ENCODE results near the gene RAX. TPM values are rescaled to one million over a fixed set of nuclear protein-coding genes. Genes with fewer than 3 reads are reported as not detected.

RAX gene
- total RNA-seq, 1 experiment from 2014 or later, result 0.94 TPM

DNA sequence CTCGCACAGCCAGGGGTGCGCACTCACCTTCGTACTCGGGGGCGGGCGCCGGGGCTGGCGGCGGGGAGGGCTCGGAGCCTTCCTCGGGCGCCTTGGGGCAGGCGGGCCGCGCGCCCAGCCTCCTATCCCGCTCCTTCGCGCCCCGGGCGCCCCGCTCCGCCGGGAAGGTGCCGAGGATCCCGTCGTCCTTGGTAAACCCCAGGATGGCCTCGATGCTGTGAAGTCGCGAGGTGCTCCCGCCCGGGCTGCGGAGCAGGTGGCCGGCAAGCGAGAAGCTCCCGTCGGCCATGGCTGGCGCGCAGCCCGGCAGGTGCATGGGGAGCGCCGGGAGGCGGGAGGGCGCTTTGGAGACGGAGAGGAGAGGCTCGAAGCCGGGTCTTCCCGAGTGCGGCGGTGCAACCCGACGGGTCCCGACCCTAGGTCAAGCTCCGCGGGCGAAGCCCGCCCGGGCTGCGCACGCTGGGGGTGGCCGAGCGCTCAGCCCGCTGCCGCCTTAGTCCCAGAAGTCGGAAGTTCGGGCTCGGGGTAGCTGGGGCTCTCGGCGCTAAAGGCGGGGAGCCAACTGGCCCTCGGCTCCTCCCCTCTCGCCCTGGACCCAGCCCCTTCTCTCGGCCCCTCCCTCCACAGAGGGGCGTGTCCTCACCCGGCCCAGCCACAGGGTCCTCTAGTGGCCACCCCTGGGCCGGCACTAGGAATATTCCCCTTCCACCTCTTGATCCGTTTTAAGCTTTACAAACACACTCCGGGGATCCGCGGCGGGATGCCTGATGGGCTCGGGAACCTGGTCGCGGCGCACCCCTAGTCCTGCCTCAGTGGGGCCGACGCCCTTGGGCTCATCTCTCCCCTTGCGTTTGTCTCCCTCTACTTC is at the start of gene RAX (continued):
- TF ChIP-seq, protein P1, sequence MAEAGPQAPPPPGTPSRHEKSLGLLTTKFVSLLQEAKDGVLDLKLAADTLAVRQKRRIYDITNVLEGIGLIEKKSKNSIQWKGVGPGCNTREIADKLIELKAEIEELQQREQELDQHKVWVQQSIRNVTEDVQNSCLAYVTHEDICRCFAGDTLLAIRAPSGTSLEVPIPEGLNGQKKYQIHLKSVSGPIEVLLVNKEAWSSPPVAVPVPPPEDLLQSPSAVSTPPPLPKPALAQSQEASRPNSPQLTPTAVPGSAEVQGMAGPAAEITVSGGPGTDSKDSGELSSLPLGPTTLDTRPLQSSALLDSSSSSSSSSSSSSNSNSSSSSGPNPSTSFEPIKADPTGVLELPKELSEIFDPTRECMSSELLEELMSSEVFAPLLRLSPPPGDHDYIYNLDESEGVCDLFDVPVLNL (CRISPR knock-in tag; IDR thresholded peaks at IDR 0.05; ENCODE audit: borderline replicate concordance, low read depth), result peak; percentile 90
- TF ChIP-seq, protein P2, sequence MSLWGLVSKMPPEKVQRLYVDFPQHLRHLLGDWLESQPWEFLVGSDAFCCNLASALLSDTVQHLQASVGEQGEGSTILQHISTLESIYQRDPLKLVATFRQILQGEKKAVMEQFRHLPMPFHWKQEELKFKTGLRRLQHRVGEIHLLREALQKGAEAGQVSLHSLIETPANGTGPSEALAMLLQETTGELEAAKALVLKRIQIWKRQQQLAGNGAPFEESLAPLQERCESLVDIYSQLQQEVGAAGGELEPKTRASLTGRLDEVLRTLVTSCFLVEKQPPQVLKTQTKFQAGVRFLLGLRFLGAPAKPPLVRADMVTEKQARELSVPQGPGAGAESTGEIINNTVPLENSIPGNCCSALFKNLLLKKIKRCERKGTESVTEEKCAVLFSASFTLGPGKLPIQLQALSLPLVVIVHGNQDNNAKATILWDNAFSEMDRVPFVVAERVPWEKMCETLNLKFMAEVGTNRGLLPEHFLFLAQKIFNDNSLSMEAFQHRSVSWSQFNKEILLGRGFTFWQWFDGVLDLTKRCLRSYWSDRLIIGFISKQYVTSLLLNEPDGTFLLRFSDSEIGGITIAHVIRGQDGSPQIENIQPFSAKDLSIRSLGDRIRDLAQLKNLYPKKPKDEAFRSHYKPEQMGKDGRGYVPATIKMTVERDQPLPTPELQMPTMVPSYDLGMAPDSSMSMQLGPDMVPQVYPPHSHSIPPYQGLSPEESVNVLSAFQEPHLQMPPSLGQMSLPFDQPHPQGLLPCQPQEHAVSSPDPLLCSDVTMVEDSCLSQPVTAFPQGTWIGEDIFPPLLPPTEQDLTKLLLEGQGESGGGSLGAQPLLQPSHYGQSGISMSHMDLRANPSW (CRISPR knock-in tag; conservative IDR thresholded peaks at IDR 0.05; ENCODE audit: low read depth), result no peak
- TF ChIP-seq NR1H2 (CRISPR knock-in tag; IDR thresholded peaks at IDR 0.05), result peak; percentile 92
- TF ChIP-seq, protein P3, sequence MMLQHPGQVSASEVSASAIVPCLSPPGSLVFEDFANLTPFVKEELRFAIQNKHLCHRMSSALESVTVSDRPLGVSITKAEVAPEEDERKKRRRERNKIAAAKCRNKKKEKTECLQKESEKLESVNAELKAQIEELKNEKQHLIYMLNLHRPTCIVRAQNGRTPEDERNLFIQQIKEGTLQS (CRISPR knock-in tag; conservative IDR thresholded peaks at IDR 0.05), result peak; percentile 93
- peak; percentile 98 for TF ChIP-seq CREB1 (CRISPR knock-in tag; IDR thresholded peaks at IDR 0.05)
- TF ChIP-seq MYBL2 (CRISPR knock-in tag; IDR thresholded peaks at IDR 0.05), result peak; percentile 96
- TF ChIP-seq EMX1 (CRISPR knock-in tag; IDR thresholded peaks at IDR 0.05), result no peak
- TF ChIP-seq JUN (CRISPR knock-in tag; IDR thresholded peaks at IDR 0.05), result peak; percentile 95
- TF ChIP-seq ZNF671 (CRISPR knock-in tag; IDR thresholded peaks at IDR 0.05), result no peak
- TF ChIP-seq, protein P4, sequence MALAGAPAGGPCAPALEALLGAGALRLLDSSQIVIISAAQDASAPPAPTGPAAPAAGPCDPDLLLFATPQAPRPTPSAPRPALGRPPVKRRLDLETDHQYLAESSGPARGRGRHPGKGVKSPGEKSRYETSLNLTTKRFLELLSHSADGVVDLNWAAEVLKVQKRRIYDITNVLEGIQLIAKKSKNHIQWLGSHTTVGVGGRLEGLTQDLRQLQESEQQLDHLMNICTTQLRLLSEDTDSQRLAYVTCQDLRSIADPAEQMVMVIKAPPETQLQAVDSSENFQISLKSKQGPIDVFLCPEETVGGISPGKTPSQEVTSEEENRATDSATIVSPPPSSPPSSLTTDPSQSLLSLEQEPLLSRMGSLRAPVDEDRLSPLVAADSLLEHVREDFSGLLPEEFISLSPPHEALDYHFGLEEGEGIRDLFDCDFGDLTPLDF (CRISPR knock-in tag; IDR thresholded peaks at IDR 0.05), result peak; percentile 96
- TF ChIP-seq, protein P5, sequence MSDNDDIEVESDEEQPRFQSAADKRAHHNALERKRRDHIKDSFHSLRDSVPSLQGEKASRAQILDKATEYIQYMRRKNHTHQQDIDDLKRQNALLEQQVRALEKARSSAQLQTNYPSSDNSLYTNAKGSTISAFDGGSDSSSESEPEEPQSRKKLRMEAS (CRISPR knock-in tag; IDR thresholded peaks at IDR 0.05), result peak; percentile 96
- TF ChIP-seq, protein P6, sequence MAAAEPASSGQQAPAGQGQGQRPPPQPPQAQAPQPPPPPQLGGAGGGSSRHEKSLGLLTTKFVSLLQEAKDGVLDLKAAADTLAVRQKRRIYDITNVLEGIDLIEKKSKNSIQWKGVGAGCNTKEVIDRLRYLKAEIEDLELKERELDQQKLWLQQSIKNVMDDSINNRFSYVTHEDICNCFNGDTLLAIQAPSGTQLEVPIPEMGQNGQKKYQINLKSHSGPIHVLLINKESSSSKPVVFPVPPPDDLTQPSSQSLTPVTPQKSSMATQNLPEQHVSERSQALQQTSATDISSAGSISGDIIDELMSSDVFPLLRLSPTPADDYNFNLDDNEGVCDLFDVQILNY (CRISPR knock-in tag; IDR thresholded peaks at IDR 0.05), result peak; percentile 96
- TF ChIP-seq, protein P7, sequence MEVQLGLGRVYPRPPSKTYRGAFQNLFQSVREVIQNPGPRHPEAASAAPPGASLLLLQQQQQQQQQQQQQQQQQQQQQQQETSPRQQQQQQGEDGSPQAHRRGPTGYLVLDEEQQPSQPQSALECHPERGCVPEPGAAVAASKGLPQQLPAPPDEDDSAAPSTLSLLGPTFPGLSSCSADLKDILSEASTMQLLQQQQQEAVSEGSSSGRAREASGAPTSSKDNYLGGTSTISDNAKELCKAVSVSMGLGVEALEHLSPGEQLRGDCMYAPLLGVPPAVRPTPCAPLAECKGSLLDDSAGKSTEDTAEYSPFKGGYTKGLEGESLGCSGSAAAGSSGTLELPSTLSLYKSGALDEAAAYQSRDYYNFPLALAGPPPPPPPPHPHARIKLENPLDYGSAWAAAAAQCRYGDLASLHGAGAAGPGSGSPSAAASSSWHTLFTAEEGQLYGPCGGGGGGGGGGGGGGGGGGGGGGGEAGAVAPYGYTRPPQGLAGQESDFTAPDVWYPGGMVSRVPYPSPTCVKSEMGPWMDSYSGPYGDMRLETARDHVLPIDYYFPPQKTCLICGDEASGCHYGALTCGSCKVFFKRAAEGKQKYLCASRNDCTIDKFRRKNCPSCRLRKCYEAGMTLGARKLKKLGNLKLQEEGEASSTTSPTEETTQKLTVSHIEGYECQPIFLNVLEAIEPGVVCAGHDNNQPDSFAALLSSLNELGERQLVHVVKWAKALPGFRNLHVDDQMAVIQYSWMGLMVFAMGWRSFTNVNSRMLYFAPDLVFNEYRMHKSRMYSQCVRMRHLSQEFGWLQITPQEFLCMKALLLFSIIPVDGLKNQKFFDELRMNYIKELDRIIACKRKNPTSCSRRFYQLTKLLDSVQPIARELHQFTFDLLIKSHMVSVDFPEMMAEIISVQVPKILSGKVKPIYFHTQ (CRISPR knock-in tag; IDR thresholded peaks at IDR 0.05), result no peak

DNA sequence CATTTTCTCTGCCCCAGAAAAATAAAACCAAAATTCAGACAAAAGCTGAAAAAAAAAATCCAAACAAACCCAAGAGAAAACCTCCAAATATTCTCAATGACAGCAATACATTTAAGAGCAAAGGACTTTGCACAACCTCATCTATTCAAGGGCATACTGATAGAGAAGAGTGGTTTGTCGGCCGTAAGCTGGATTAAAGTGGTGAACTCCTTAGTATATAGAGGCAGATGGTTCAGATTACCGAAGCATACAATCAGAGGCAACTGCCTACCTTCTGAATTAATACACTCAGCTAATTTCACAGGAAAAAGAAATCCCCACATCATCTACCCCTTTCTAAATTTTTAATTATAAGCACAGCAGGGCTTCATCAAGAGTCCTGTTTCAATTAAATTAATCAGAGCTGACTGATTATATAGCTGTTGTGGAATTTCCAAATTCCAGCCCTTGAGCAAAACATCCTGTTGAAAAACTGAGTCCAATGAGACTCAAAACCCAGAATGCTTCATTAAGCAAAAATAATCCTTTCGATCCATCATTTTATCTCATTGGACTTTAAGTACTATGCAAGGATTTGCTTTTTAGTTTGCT is 45.3 kb upstream of the RAX start, which contains the start of gene CPLX4:
TSS of gene CPLX4 (minus strand) at position 190 of the 591 bp plus-strand sequence. CDS start at position 3, 187 bp downstream.
- no peaks in the 10 kb centered on the region for H3K36me3 Mint-ChIP-seq
- no peak for DNase-seq (ENCODE audit: low spot score)
- no peak within 1 kb of the TSS for H3K27ac Mint-ChIP-seq
- no peak for ATAC-seq
- H3K27me3 Mint-ChIP-seq (ENCODE audit: low read depth), result no peaks in the 10 kb centered on the region; the same call in none of the 2 replicates
- H3K4me3 Mint-ChIP-seq, result no peak within 1 kb of the TSS
- ChIA-PET POLR2A (no interaction called here), CTCF (interaction anchor here (1.0 to 3.7 kb wide), 4 partner anchors 10 to 84 kb away, joined by 3 to 17 read pairs (median 8); partner anchors contain the start of gene RAX)
- H3K9me3 Mint-ChIP-seq, result peaks cover 3% of the 10 kb centered on the region; the same call in 1 of the 2 replicates
- no peaks in the 10 kb centered on the region for H3K4me1 Mint-ChIP-seq
- TF ChIP-seq, protein P8, sequence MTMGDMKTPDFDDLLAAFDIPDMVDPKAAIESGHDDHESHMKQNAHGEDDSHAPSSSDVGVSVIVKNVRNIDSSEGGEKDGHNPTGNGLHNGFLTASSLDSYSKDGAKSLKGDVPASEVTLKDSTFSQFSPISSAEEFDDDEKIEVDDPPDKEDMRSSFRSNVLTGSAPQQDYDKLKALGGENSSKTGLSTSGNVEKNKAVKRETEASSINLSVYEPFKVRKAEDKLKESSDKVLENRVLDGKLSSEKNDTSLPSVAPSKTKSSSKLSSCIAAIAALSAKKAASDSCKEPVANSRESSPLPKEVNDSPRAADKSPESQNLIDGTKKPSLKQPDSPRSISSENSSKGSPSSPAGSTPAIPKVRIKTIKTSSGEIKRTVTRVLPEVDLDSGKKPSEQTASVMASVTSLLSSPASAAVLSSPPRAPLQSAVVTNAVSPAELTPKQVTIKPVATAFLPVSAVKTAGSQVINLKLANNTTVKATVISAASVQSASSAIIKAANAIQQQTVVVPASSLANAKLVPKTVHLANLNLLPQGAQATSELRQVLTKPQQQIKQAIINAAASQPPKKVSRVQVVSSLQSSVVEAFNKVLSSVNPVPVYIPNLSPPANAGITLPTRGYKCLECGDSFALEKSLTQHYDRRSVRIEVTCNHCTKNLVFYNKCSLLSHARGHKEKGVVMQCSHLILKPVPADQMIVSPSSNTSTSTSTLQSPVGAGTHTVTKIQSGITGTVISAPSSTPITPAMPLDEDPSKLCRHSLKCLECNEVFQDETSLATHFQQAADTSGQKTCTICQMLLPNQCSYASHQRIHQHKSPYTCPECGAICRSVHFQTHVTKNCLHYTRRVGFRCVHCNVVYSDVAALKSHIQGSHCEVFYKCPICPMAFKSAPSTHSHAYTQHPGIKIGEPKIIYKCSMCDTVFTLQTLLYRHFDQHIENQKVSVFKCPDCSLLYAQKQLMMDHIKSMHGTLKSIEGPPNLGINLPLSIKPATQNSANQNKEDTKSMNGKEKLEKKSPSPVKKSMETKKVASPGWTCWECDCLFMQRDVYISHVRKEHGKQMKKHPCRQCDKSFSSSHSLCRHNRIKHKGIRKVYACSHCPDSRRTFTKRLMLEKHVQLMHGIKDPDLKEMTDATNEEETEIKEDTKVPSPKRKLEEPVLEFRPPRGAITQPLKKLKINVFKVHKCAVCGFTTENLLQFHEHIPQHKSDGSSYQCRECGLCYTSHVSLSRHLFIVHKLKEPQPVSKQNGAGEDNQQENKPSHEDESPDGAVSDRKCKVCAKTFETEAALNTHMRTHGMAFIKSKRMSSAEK (CRISPR knock-in tag; IDR thresholded peaks at IDR 0.05; ENCODE audit: borderline replicate concordance), result no peak
- no peak for TF ChIP-seq ZNF416 (CRISPR knock-in tag; IDR thresholded peaks at IDR 0.05)
- TF ChIP-seq, protein P9, sequence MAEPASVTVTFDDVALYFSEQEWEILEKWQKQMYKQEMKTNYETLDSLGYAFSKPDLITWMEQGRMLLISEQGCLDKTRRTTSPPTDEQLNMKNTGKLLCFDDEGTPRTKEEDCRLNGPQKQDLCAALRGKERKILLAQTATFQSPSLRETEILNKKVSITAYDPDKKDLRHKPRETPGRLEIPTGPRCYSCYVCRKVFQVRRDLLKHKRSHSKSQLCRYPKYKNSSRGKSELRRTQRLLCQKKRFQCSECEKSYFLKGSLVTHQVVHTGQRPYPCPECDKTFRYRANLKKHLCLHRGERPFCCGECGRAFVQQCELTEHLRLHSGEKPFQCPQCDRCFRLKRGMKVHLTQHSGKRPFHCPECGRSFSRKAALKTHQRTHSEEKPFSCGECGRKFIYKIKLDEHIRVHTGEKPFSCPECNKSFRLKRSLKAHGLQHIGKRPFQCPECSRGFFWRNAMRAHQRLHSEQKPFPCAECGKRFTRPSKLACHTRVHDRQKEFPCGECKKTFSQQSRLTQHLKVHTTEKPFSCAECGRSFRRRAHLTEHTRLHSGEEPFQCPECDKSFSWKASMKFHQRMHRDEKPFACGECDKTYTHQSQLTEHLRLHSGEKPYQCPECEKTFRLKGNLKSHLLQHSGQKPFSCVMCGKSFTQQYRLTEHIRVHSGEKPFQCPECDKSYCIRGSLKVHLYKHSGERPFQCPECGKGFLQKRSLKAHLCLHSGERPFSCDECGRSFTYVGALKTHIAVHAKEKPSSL (CRISPR knock-in tag; conservative IDR thresholded peaks at IDR 0.05), result no peak
